ENCODE data around the gene ZNHIT2. TPM values are rescaled to one million over a fixed set of nuclear protein-coding genes. Genes with fewer than 3 reads are reported as not detected.

ZNHIT2 gene
- total and polyA plus RNA-seq, 2 of the 13 experiments (the other 11 are each of a cell fraction or from before 2014, with no cell fraction given), result 1.1 to 6.5 TPM

DNA sequence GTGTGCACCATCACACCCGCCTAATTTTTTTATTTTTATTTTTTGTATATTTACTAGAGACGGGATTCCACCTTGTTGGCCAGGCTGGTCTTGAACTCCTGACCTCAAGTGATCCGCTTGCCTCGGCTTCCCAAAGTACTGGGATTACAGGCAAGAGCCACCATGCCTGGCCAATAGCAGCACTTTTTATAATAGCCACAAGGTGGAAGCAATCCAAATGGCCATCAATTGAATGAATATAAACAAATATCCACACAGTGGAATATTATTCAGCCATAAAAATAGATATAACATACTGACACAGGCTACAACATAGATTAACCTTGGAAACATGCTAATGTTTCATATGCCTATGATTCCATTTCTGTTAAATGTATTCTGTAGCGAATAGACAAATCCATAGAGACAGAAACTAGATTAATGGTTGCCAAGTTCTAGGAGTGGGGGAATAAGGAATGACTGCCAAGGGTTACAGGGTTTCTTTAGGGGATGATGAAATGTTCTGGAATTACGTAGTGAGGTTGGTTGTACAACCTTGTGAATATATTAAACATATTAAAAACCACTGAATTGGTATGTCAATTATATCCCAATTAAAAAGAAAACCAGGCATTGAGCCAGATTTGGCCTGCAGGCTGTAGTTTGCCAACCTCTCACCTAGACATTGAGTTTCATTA lies 16.7 kb downstream of the ZNHIT2 start:
- peaks cover 13% of the 10 kb centered on the region for H3K4me1 ChIP-seq (ENCODE audit: insufficient read depth, low read length)
- DNase-seq (ENCODE audit: low spot score) (no peak), FAIRE-seq (no peak), ATAC-seq (no peak)
- no peaks in the 10 kb centered on the region for H4K20me1 ChIP-seq (ENCODE audit: insufficient read depth, low read length)
- no peak overlapping the region for H3K9ac ChIP-seq (ENCODE audit: insufficient read depth, low read depth, low read length)
- peaks cover 3 to 12% of the 10 kb centered on the region in 2 experiments; a peak in 3 of 5 replicates for H3K36me3 ChIP-seq (replicated peaks in 1 of 2; ENCODE audit: control insufficient read depth in 1 of 2, insufficient read depth in 2 of 2, low read length in 2 of 2)
- H3K4me2 ChIP-seq (ENCODE audit: low read depth, low read length), result no peak overlapping the region
- no peaks in the 10 kb centered on the region for H3K9me3 ChIP-seq (ENCODE audit: low read length)
- intact Hi-C loops (cut with micrococcal nuclease; ENCODE audit: unreplicated experiment), result no loop called here
- ChIA-PET POLR2A (interaction anchor here (0.7 to 8.1 kb wide), 2 partner anchors 10 to 11 kb away, joined by 3 to 86 read pairs; partner anchors contain the start of gene TM7SF2), CTCF (ENCODE audit: low intra/inter-chr PET ratio, low total read pairs) (no interaction called here)
- H3K27me3 ChIP-seq (ENCODE audit: control insufficient read depth in 1 of 2, insufficient read depth in 2 of 2, low read length in 2 of 2), result no peaks in the 10 kb centered on the region; a peak in 1 of 5 replicates
- no peak overlapping the region for H3K4me3 ChIP-seq (replicated peaks in 1 of 3; ENCODE audit: insufficient read depth in 1 of 3, low read depth in 2 of 3, low read length in 3 of 3)
- TF ChIP-seq, protein P1, sequence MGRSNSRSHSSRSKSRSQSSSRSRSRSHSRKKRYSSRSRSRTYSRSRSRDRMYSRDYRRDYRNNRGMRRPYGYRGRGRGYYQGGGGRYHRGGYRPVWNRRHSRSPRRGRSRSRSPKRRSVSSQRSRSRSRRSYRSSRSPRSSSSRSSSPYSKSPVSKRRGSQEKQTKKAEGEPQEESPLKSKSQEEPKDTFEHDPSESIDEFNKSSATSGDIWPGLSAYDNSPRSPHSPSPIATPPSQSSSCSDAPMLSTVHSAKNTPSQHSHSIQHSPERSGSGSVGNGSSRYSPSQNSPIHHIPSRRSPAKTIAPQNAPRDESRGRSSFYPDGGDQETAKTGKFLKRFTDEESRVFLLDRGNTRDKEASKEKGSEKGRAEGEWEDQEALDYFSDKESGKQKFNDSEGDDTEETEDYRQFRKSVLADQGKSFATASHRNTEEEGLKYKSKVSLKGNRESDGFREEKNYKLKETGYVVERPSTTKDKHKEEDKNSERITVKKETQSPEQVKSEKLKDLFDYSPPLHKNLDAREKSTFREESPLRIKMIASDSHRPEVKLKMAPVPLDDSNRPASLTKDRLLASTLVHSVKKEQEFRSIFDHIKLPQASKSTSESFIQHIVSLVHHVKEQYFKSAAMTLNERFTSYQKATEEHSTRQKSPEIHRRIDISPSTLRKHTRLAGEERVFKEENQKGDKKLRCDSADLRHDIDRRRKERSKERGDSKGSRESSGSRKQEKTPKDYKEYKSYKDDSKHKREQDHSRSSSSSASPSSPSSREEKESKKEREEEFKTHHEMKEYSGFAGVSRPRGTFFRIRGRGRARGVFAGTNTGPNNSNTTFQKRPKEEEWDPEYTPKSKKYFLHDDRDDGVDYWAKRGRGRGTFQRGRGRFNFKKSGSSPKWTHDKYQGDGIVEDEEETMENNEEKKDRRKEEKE (IDR thresholded peaks at IDR 0.05), result no peak
- TF ChIP-seq MIER2 (CRISPR knock-in tag; IDR thresholded peaks at IDR 0.05) (no peak), ISL2 (CRISPR knock-in tag; IDR thresholded peaks at IDR 0.05) (no peak), IRX3 (CRISPR knock-in tag; IDR thresholded peaks at IDR 0.05; ENCODE audit: borderline replicate concordance, low read depth) (no peak), RXRA (CRISPR knock-in tag; IDR thresholded peaks at IDR 0.05) (no peak), ZFAT (CRISPR knock-in tag; conservative IDR thresholded peaks at IDR 0.05) (no peak), JDP2 (CRISPR knock-in tag; IDR thresholded peaks at IDR 0.05; ENCODE audit: borderline replicate concordance) (no peak), ZNF720 (CRISPR knock-in tag; IDR thresholded peaks at IDR 0.05) (no peak), MAF1 (CRISPR knock-in tag; IDR thresholded peaks at IDR 0.05; ENCODE audit: borderline replicate concordance) (no peak), ZNF790 (CRISPR knock-in tag; IDR thresholded peaks at IDR 0.05; ENCODE audit: borderline replicate concordance) (no peak), ZNF724P (CRISPR knock-in tag; IDR thresholded peaks at IDR 0.05; ENCODE audit: borderline replicate concordance) (no peak), NFE2L2 (IDR thresholded peaks at IDR 0.05; ENCODE audit: low read length) (no peak)
- TF ChIP-seq, protein P2, sequence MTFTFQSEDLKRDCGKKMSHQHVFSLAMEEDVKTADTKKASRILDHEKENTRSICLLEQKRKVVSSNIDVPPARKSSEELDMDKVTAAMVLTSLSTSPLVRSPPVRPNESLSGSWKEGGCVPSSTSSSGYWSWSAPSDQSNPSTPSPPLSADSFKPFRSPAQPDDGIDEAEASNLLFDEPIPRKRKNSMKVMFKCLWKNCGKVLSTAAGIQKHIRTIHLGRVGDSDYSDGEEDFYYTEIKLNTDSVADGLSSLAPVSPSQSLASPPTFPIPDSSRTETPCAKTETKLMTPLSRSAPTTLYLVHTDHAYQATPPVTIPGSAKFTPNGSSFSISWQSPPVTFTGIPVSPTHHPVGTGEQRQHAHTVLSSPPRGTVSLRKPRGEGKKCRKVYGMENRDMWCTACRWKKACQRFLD (CRISPR knock-in tag; IDR thresholded peaks at IDR 0.05; ENCODE audit: borderline replicate concordance), result no peak
- TF ChIP-seq, protein P3, sequence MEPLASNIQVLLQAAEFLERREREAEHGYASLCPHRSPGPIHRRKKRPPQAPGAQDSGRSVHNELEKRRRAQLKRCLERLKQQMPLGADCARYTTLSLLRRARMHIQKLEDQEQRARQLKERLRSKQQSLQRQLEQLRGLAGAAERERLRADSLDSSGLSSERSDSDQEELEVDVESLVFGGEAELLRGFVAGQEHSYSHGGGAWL (CRISPR knock-in tag; IDR thresholded peaks at IDR 0.05), result no peak
- TF ChIP-seq, protein P4, sequence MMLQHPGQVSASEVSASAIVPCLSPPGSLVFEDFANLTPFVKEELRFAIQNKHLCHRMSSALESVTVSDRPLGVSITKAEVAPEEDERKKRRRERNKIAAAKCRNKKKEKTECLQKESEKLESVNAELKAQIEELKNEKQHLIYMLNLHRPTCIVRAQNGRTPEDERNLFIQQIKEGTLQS (CRISPR knock-in tag; IDR thresholded peaks at IDR 0.05), result no peak
- TF ChIP-seq, protein P5, sequence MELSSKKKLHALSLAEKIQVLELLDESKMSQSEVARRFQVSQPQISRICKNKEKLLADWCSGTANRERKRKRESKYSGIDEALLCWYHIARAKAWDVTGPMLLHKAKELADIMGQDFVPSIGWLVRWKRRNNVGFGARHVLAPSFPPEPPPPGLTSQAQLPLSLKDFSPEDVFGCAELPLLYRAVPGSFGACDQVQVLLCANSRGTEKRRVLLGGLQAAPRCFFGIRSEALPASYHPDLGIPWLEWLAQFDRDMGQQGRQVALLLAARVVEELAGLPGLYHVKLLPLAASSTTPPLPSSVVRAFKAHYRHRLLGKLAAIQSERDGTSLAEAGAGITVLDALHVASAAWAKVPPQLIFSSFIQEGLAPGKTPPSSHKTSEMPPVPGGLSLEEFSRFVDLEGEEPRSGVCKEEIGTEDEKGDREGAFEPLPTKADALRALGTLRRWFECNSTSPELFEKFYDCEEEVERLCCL (CRISPR knock-in tag; IDR thresholded peaks at IDR 0.05; ENCODE audit: borderline replicate concordance), result no peak
- no TSS peak for BruUV-seq (replicated peaks)
- H3K79me2 ChIP-seq (ENCODE audit: insufficient read depth, low read length), result peaks cover 5% of the 10 kb centered on the region
- no peak overlapping the region for H3K27ac ChIP-seq (ENCODE audit: extremely low read length, insufficient read depth, low read length)
- WGBS (ENCODE audit: low lambda C conversion rate), result 95% methylated on average over 6 of the region's 6 CpGs
- H2AFZ ChIP-seq (ENCODE audit: low read length), result no peak overlapping the region
- in situ Hi-C loops (cut with HindIII; ENCODE audit: extremely low pct_ligation_motif_present, low pct_unique_long_range_greater_than_20kb), result no loop called here
